ENCODE measurements around the gene TEX35.

- TF ChIP-seq, protein P1, sequence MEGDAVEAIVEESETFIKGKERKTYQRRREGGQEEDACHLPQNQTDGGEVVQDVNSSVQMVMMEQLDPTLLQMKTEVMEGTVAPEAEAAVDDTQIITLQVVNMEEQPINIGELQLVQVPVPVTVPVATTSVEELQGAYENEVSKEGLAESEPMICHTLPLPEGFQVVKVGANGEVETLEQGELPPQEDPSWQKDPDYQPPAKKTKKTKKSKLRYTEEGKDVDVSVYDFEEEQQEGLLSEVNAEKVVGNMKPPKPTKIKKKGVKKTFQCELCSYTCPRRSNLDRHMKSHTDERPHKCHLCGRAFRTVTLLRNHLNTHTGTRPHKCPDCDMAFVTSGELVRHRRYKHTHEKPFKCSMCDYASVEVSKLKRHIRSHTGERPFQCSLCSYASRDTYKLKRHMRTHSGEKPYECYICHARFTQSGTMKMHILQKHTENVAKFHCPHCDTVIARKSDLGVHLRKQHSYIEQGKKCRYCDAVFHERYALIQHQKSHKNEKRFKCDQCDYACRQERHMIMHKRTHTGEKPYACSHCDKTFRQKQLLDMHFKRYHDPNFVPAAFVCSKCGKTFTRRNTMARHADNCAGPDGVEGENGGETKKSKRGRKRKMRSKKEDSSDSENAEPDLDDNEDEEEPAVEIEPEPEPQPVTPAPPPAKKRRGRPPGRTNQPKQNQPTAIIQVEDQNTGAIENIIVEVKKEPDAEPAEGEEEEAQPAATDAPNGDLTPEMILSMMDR (optimal IDR thresholded peaks at IDR 0.05 in 1 of 3, IDR thresholded peaks at IDR 0.05 in 1 of 3, conservative IDR thresholded peaks at IDR 0.05 in 1 of 3; ENCODE audit: extremely low read depth in 1 of 3, insufficient read depth in 2 of 3, low read length in 3 of 3): no peak
- no peak for TF ChIP-seq EZH2 (IDR thresholded peaks at IDR 0.05; ENCODE audit: low read length)
These were observed 3.4 kb upstream of the TEX35 start for GRCh38 chr1:178509414-178510007.
